Neural progenitor cell (in vitro differentiated cells): ENCODE measurements around the gene HSP90B1. TPM values are rescaled to one million over a fixed set of nuclear protein-coding genes. Genes with fewer than 3 reads are reported as not detected.

Experiments
- DNase-seq: peaks from one replicate; pipeline ENCODE4 v3.0.0-alpha.2; 2016; ENCODE audit warnings: low spot score
- H2AFZ ChIP-seq: fragments of 200-600 bp; sonication (generic); replicated peaks from 2 replicates; pipeline ENCODE4 v1.6.1; 2016; ENCODE audit warnings: antibody characterized with exemption
- H3F3A ChIP-seq: fragments of 200-600 bp; sonication (generic); 2 replicates; pipeline ENCODE4 v1.6.1; 2016; ENCODE audit warnings: antibody characterized with exemption, low read depth
- H3K27ac ChIP-seq: fragments of 200-600 bp; sonication (generic); 2 replicates; pipeline ENCODE4 v1.5.1; 2016; ENCODE audit warnings: mild to moderate bottlenecking
- H3K27me3 ChIP-seq: fragments of 200-600 bp; sonication (generic); 2 replicates; pipeline ENCODE4 v1.6.1; 2016; ENCODE audit warnings: mild to moderate bottlenecking, moderate library complexity
- H3K36me3 ChIP-seq: fragments of 200-600 bp; sonication (generic); 2 replicates; pipeline ENCODE4 v1.5.1; 2016
- H3K4me1 ChIP-seq: fragments of 200-600 bp; sonication (generic); 2 replicates; pipeline ENCODE4 v1.6.1; 2016; ENCODE audit warnings: mixed run types
- H3K4me2 ChIP-seq: fragments of 200-600 bp; sonication (generic); 2 replicates; pipeline ENCODE4 v1.6.1; 2016
- H3K4me3 ChIP-seq: fragments of 200-600 bp; sonication (generic); 2 replicates; pipeline ENCODE4 v1.5.1; 2016
- H3K79me2 ChIP-seq: fragments of 200-600 bp; sonication (generic); 2 replicates; pipeline ENCODE4 v1.6.1; 2016; ENCODE audit warnings: low read depth
- H3K9ac ChIP-seq: fragments of 200-600 bp; sonication (generic); 2 replicates; pipeline ENCODE4 v1.6.1; 2016
- H3K9me3 ChIP-seq: fragments of 200-600 bp; sonication (generic); 2 replicates; pipeline ENCODE4 v1.5.1; 2016; ENCODE audit warnings: low read depth
- H4K20me1 ChIP-seq: fragments of 200-600 bp; sonication (generic); 2 replicates; pipeline ENCODE4 v1.6.1; 2016; ENCODE audit warnings: low read depth
- H3K27ac Mint-ChIP-seq: 3 replicates; pipeline ENCODE4 v1.8.0; 2021; ENCODE audit warnings: mixed read lengths
- H3K27me3 Mint-ChIP-seq: 2 replicates; pipeline ENCODE4 v1.8.0; 2022; ENCODE audit warnings: low read depth, mild to moderate bottlenecking, inconsistent platforms, moderate library complexity, mixed read lengths; ENCODE audit not compliant: insufficient read depth
- H3K36me3 Mint-ChIP-seq: 3 replicates; pipeline ENCODE4 v1.8.0; 2021; ENCODE audit warnings: mixed read lengths
- H3K4me1 Mint-ChIP-seq: 3 replicates; pipeline ENCODE4 v1.8.0; 2021; ENCODE audit warnings: mixed read lengths
- H3K4me3 Mint-ChIP-seq: 3 replicates; pipeline ENCODE4 v1.8.0; 2021; ENCODE audit warnings: mild to moderate bottlenecking, moderate library complexity, mixed read lengths
- H3K9me3 Mint-ChIP-seq: 3 replicates; pipeline ENCODE4 v1.8.0; 2020; ENCODE audit warnings: mixed read lengths
- EZH2 ChIP-seq: fragments of 200-600 bp; sonication (generic); IDR thresholded peaks from 2 replicates; pipeline ENCODE4 v1.6.1; 2017; ENCODE audit warnings: antibody characterized with exemption, mild to moderate bottlenecking, moderate library complexity
- EZH2phosphoT487 ChIP-seq: fragments of 200-600 bp; sonication (generic); IDR thresholded peaks from 2 replicates; pipeline ENCODE4 v1.6.1; 2017; ENCODE audit warnings: antibody characterized with exemption
- total RNA-seq: library from RNA; depleted of rRNA; stranded (reverse); fragments of >200 nt; gene quantifications from 2 replicates; pipeline ENCODE4 v1.2.3, GENCODE V29; 2015; ENCODE audit warnings: low replicate concordance
- TF ChIP-seq, protein P1 (sequence below): fragments of 200-600 bp; sonication (generic); IDR thresholded peaks from 2 replicates; pipeline ENCODE4 v1.5.1; 2017; ENCODE audit warnings: antibody characterized with exemption, mild to moderate bottlenecking

The HSP90B1 gene
- total RNA-seq, 1 donor from 2014 or later = 588 TPM

DNA sequence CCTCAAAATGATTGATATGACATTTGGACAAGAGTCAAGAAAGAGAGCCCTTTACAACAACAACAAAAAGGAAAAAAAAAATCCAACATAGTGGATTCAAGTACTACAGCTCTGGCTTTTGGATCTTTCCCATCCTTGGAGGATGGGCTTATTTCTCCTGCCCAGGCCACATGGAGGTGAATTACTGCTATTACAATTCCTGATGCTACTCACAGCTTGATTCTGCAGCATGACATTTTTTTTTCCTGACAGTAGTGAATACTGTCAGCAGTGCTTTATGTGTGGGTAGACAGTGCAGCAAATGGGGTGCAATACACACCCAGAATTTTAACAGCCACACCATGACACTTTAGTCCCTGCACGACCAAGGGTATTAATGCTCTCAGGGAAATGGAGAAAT, 42.5 kb upstream of the HSP90B1 start:
- Histone ChIP-seq H3F3A (no peaks in the 10 kb centered on the region), H3K79me2 (no peaks in the 10 kb centered on the region), H2AFZ (no peak overlapping the region), H3K9ac (no peak overlapping the region), H3K4me2 (no peak overlapping the region), H3K9me3 (no peaks in the 10 kb centered on the region), H3K4me1 (no peaks in the 10 kb centered on the region), H3K27me3 (no peaks in the 10 kb centered on the region), H4K20me1 (no peaks in the 10 kb centered on the region), H3K27ac (no peak overlapping the region), H3K4me3 (no peak overlapping the region), H3K36me3 (no peaks in the 10 kb centered on the region)
- H3K4me1 Mint-ChIP-seq = no peaks in the 10 kb centered on the region
- peaks cover 3% of the 10 kb centered on the region for H3K27me3 Mint-ChIP-seq
- no peak overlapping the region for H3K4me3 Mint-ChIP-seq
- H3K27ac Mint-ChIP-seq = no peak overlapping the region
- TF ChIP-seq, protein P1, sequence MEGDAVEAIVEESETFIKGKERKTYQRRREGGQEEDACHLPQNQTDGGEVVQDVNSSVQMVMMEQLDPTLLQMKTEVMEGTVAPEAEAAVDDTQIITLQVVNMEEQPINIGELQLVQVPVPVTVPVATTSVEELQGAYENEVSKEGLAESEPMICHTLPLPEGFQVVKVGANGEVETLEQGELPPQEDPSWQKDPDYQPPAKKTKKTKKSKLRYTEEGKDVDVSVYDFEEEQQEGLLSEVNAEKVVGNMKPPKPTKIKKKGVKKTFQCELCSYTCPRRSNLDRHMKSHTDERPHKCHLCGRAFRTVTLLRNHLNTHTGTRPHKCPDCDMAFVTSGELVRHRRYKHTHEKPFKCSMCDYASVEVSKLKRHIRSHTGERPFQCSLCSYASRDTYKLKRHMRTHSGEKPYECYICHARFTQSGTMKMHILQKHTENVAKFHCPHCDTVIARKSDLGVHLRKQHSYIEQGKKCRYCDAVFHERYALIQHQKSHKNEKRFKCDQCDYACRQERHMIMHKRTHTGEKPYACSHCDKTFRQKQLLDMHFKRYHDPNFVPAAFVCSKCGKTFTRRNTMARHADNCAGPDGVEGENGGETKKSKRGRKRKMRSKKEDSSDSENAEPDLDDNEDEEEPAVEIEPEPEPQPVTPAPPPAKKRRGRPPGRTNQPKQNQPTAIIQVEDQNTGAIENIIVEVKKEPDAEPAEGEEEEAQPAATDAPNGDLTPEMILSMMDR = no peak
- no peak for DNase-seq
- no peaks in the 10 kb centered on the region for H3K36me3 Mint-ChIP-seq
- no peaks in the 10 kb centered on the region for H3K9me3 Mint-ChIP-seq

DNA sequence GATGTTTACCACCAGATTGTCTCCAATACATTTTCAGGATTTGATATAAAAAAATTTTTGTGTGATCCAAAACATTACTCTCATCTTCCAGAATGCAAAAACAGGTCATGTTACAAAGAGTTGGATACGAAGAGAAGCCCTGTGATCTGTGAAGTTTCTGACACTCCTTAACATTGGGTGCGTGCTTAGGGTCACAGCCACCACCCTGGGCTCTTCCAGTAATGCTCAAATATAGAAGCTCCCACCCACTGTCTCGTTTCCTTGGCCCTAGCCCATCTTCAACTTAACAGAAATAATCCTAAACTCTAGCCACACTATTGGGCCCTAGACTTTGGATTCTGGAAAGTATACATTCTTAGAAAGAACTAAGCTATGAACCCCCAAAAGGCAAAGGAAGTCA, 32.9 kb upstream of the HSP90B1 start:
- Mint-ChIP-seq H3K4me3 (no peak overlapping the region), H3K27ac (no peak overlapping the region), H3K36me3 (no peaks in the 10 kb centered on the region), H3K9me3 (no peaks in the 10 kb centered on the region), H3K4me1 (no peaks in the 10 kb centered on the region), H3K27me3 (no peaks in the 10 kb centered on the region)
- Histone ChIP-seq H3K27ac (no peak overlapping the region), H4K20me1 (no peaks in the 10 kb centered on the region), H3K36me3 (no peaks in the 10 kb centered on the region), H3K79me2 (no peaks in the 10 kb centered on the region), H3K9ac (no peak overlapping the region), H3K4me2 (no peak overlapping the region), H2AFZ (no peak overlapping the region), H3F3A (no peaks in the 10 kb centered on the region), H3K27me3 (no peaks in the 10 kb centered on the region), H3K4me3 (no peak overlapping the region), H3K9me3 (no peaks in the 10 kb centered on the region), H3K4me1 (no peaks in the 10 kb centered on the region)
- TF ChIP-seq, protein P1 = no peak
- TF ChIP-seq EZH2phosphoT487 = no peak
- TF ChIP-seq EZH2 = no peak
- no peak for DNase-seq

DNA sequence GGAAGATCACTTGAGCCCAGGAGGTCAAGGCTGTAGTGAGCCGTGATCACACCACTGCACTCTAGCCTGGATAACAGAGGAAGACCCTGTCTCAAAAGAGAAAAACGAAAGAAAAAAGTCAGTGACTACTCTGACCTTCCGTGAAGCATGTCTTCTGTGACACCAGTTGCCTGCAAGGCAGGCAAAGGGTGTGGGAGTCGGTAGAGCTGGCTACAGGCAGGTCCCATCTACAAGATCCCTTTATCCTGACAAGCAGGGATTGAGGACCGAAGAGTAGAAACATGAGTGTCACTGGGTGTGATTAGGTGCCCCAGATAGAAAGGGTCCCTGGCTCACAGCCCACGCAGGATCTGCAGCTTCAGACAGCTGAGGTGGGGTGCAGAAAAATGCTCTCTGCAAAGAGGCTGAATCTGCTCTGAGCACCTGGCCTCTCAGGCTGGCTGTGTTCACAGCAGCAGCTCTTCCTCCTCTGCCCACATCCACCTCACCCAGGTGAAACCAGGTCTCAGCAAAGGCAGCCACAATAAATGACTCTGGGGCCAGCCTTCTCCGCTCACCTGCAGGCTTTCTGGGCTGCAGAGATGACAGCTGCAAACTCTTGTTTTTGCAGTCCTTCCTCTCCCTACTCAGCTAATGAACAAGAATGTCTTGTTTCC, 28.6 kb upstream of the HSP90B1 start:
- TF ChIP-seq EZH2phosphoT487 (no peak), EZH2 (no peak)
- TF ChIP-seq, protein P1 = no peak
- H3K9me3 ChIP-seq = no peaks in the 10 kb centered on the region
- no peak overlapping the region for H3K27ac ChIP-seq
- Mint-ChIP-seq H3K4me1 (no peaks in the 10 kb centered on the region), H3K36me3 (no peaks in the 10 kb centered on the region), H3K27me3 (peaks cover 5% of the 10 kb centered on the region), H3K27ac (no peak overlapping the region), H3K4me3 (no peak overlapping the region), H3K9me3 (no peaks in the 10 kb centered on the region)
- H3K9ac ChIP-seq = no peak overlapping the region
- H4K20me1 ChIP-seq = no peaks in the 10 kb centered on the region
- no peaks in the 10 kb centered on the region for H3K27me3 ChIP-seq
- no peaks in the 10 kb centered on the region for H3F3A ChIP-seq
- no peaks in the 10 kb centered on the region for H3K79me2 ChIP-seq
- H2AFZ ChIP-seq = no peak overlapping the region
- H3K36me3 ChIP-seq = no peaks in the 10 kb centered on the region
- H3K4me1 ChIP-seq = no peaks in the 10 kb centered on the region
- no peak overlapping the region for H3K4me3 ChIP-seq
- H3K4me2 ChIP-seq = no peak overlapping the region
- DNase-seq = no peak
